ENCODE data around the gene ZNF579. TPM values are rescaled to one million over a fixed set of nuclear protein-coding genes. Genes with fewer than 3 reads are reported as not detected.

ZNF579 gene
- total RNA-seq, 1 experiment from 2014 or later, result 49.0 TPM

DNA sequence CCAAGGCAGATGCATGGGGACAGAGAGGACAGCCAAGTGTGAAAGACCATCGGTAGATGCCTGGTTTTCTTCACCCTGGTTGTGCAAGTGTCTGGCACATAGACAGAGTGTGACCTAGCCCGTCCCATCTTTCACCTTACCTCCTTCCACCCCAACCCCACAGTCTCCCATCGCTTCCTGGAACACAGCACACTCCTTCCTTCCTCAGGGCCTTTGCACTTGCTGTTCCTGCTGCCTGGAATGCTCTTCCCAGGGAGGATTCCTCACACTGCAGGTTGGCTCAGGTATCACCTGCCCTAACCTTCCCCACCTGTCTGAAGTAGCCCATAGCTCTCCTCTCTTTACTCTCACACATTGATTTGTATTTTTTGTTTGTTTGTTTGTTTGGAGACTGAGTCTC, 15.7 kb upstream of the ZNF579 start:
- H3K9me3 ChIP-seq (ENCODE audit: insufficient read depth, low read depth), result no peaks in the 10 kb centered on the region
- ChIA-PET POLR2A (ENCODE audit: unreplicated experiment) (no interaction called here), CTCF (no interaction called here)
- DNase-seq, result peak in 1 of 2 experiments; percentile 11
- no peak overlapping the region for H3K27ac ChIP-seq
- no peak for TF ChIP-seq CTCF (conservative IDR thresholded peaks at IDR 0.05)
- no peak for TF ChIP-seq EZH2 (IDR thresholded peaks at IDR 0.05; ENCODE audit: low read depth)
- H3K4me2 ChIP-seq, result no peak overlapping the region
- intact Hi-C loops (cut with micrococcal nuclease; ENCODE audit: unreplicated experiment), result loop anchor here (5.0 kb wide), 1 partner anchor 429 kb away; the partner anchor contains the start of gene DNAAF3
- peaks cover 11% of the 10 kb centered on the region for H3K79me2 ChIP-seq (ENCODE audit: low read depth)
- H2AFZ ChIP-seq, result no peak overlapping the region
- H3K9me2 ChIP-seq (ENCODE audit: insufficient read depth), result no peaks in the 10 kb centered on the region
- no peak overlapping the region for H3K4me3 ChIP-seq
- H3K4me1 ChIP-seq (replicated peaks; ENCODE audit: insufficient read depth), result 0 out of 2 replicates have a peak, but pooled peaks cover 6% of the 10 kb centered on the region
- no peaks in the 10 kb centered on the region for H4K20me1 ChIP-seq (ENCODE audit: insufficient read depth)
- H3K36me3 ChIP-seq (ENCODE audit: low read depth), result peaks cover 4% of the 10 kb centered on the region; the same call in 1 of the 2 replicates
- H3F3A ChIP-seq (ENCODE audit: insufficient read depth, low read depth), result peaks cover 24% of the 10 kb centered on the region; the same call in 1 of the 2 replicates
- BruUV-seq (replicated peaks), result no TSS peak
- no peaks in the 10 kb centered on the region for H3K27me3 ChIP-seq (ENCODE audit: insufficient read depth, low read depth)

DNA sequence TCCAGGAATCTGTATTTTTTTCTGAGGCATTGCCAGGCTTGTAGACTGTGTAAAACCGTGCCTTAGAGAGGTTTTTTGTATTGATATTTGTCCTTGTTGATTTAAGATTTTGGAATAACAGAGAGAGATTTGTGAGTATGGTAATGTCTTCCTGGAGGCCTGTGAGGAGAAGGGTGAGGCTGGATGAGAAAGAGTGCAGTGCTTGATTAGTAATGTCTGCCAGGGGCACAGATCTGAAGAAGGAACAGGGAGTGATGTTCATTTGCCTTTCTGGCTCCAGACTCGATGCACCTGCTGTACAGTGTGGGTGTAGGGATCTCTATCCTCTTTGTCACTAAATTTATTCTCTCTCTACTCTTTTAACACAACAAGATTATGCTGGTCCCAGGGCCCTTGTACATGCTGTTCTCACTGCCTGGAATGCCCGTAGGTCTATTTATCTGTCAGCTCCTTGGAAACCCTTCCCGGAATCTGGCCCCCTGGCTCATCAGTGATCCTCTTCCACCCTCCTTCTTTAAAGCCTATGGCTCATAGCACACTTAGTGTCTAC, 14.4 kb upstream of the ZNF579 start:
- Histone ChIP-seq H3K27me3 (ENCODE audit: insufficient read depth, low read depth) (no peaks in the 10 kb centered on the region), H3K4me3 (no peak overlapping the region), H3K9me3 (ENCODE audit: insufficient read depth, low read depth) (no peaks in the 10 kb centered on the region), H3K4me1 (replicated peaks; ENCODE audit: insufficient read depth) (no peaks in the 10 kb centered on the region), H4K20me1 (ENCODE audit: insufficient read depth) (no peaks in the 10 kb centered on the region), H3K27ac (no peak overlapping the region), H3K4me2 (no peak overlapping the region), H3K79me2 (ENCODE audit: low read depth) (0 out of 2 replicates have a peak, but pooled peaks cover 3% of the 10 kb centered on the region), H3F3A (ENCODE audit: insufficient read depth, low read depth) (peaks cover 29% of the 10 kb centered on the region), H3K36me3 (ENCODE audit: low read depth) (peaks cover 4% of the 10 kb centered on the region; the same call in 1 of the 2 replicates), H2AFZ (no peak overlapping the region), H3K9me2 (ENCODE audit: insufficient read depth) (no peaks in the 10 kb centered on the region)
- BruUV-seq (replicated peaks), result no TSS peak
- TF ChIP-seq CTCF (conservative IDR thresholded peaks at IDR 0.05), result no peak
- no peak for TF ChIP-seq EZH2 (IDR thresholded peaks at IDR 0.05; ENCODE audit: low read depth)
- peak in 1 of 2 experiments; percentile 29 for DNase-seq
- CTCF ChIA-PET, result no interaction called here
- POLR2A ChIA-PET (ENCODE audit: unreplicated experiment), result interaction anchor here (0.6 to 0.7 kb wide), 3 partner anchors 8 to 532 kb away, joined by 3 to 5 read pairs (median 4); partner anchors contain the start of gene RDH13
- intact Hi-C loops (cut with micrococcal nuclease; ENCODE audit: unreplicated experiment), result loop anchor here (5.0 kb wide), 1 partner anchor 428 kb away; the partner anchor contains the start of gene DNAAF3

- no TSS peak for BruUV-seq (replicated peaks)
- H3K4me2 ChIP-seq, result no peak overlapping the region
- TF ChIP-seq CTCF (conservative IDR thresholded peaks at IDR 0.05) (no peak), EZH2 (IDR thresholded peaks at IDR 0.05; ENCODE audit: low read depth) (no peak)
- H3F3A ChIP-seq (ENCODE audit: insufficient read depth, low read depth), result peaks cover 31% of the 10 kb centered on the region
- H3K36me3 ChIP-seq (ENCODE audit: low read depth), result peaks cover 4% of the 10 kb centered on the region; the same call in 1 of the 2 replicates
- no peaks in the 10 kb centered on the region for H3K9me3 ChIP-seq (ENCODE audit: insufficient read depth, low read depth)
- H3K27me3 ChIP-seq (ENCODE audit: insufficient read depth, low read depth), result no peaks in the 10 kb centered on the region
- no peaks in the 10 kb centered on the region for H3K9me2 ChIP-seq (ENCODE audit: insufficient read depth)
- no peaks in the 10 kb centered on the region for H4K20me1 ChIP-seq (ENCODE audit: insufficient read depth)
- CTCF ChIA-PET, result no interaction called here
- H3K27ac ChIP-seq, result no peak overlapping the region
- 0 out of 2 replicates have a peak, but pooled peaks cover 3% of the 10 kb centered on the region for H3K79me2 ChIP-seq (ENCODE audit: low read depth)
- H3K4me1 ChIP-seq (replicated peaks; ENCODE audit: insufficient read depth), result no peaks in the 10 kb centered on the region
- POLR2A ChIA-PET (ENCODE audit: unreplicated experiment), result no interaction called here
- H2AFZ ChIP-seq, result no peak overlapping the region
- DNase-seq, result no peak
- H3K4me3 ChIP-seq, result no peak overlapping the region
- intact Hi-C loops (cut with micrococcal nuclease; ENCODE audit: unreplicated experiment), result no loop called here
These were observed 12.6 kb upstream of the ZNF579 start for GRCh38 chr19:55593096-55593772.

Measured in PC-9 (cell line).